Dendritic cell treated with granulocyte-macrophage colony-stimulating factor and Interleukin-4, amounts not matched to agents 40 ng/mL and 50 ng/mL, for 4 days (primary cell): ENCODE data around the gene BMPER.

Experiments used
- H3K27ac Mint-ChIP-seq: one replicate; pipeline ENCODE4 v1.8.0; 2022; ENCODE audit warnings: mild to moderate bottlenecking, mixed read lengths
- H3K27me3 Mint-ChIP-seq: one replicate; pipeline ENCODE4 v1.8.0; 2022; ENCODE audit warnings: mild to moderate bottlenecking, mixed read lengths
- H3K36me3 Mint-ChIP-seq: one replicate; pipeline ENCODE4 v1.8.0; 2022; ENCODE audit warnings: low read depth, mixed read lengths
- H3K4me1 Mint-ChIP-seq: one replicate; pipeline ENCODE4 v1.8.0; 2022; ENCODE audit warnings: low read depth, mixed read lengths
- H3K4me3 Mint-ChIP-seq: one replicate; pipeline ENCODE4 v1.8.0; 2022; ENCODE audit warnings: mild to moderate bottlenecking, moderate library complexity, mixed read lengths
- H3K9me3 Mint-ChIP-seq: one replicate; pipeline ENCODE4 v1.8.0; 2022; ENCODE audit warnings: mixed read lengths
- intact Hi-C: fragments of 100-400 bp; cut with micrococcal nuclease; formaldehyde crosslinking; loops from one replicate; pipeline ENCODE4 v1.15.0; 2022

Gene BMPER

DNA sequence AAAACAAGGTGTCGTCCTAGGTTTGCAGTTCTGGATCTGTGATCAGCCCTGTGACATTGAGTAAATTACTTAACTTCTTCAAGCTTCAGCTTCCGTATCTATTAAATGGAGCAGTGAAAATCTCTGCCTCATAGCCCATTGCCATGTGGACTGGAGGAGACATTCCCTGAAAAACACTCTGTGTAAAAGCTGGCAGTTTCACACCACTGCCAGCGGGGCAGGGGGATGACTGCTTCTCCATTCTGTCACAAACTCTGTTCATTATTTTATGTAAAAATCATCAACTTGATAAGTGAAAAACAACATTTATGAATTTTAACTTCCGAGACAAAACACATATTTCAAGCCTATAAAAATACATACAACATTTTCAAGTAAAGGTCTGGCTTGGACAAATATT is 234.7 kb downstream of the BMPER start:
- Mint-ChIP-seq H3K4me3 (no peak overlapping the region), H3K36me3 (no peaks in the 10 kb centered on the region), H3K27me3 (no peaks in the 10 kb centered on the region), H3K4me1 (no peaks in the 10 kb centered on the region), H3K27ac (no peak overlapping the region), H3K9me3 (no peaks in the 10 kb centered on the region)
- intact Hi-C loops = no loop called here

- H3K27ac Mint-ChIP-seq = no peak overlapping the region
- H3K4me1 Mint-ChIP-seq = no peaks in the 10 kb centered on the region
- no peaks in the 10 kb centered on the region for H3K9me3 Mint-ChIP-seq
- no peaks in the 10 kb centered on the region for H3K27me3 Mint-ChIP-seq
- no peaks in the 10 kb centered on the region for H3K36me3 Mint-ChIP-seq
- intact Hi-C loops = no loop called here
- H3K4me3 Mint-ChIP-seq = no peak overlapping the region
Measured at GRCh38 chr7:34143402-34143801, 238.1 kb downstream of the BMPER start.

- no peak overlapping the region for H3K4me3 Mint-ChIP-seq
- no peaks in the 10 kb centered on the region for H3K9me3 Mint-ChIP-seq
- H3K36me3 Mint-ChIP-seq = no peaks in the 10 kb centered on the region
- H3K27ac Mint-ChIP-seq = no peak overlapping the region
- intact Hi-C loops = no loop called here
- no peaks in the 10 kb centered on the region for H3K27me3 Mint-ChIP-seq
- no peaks in the 10 kb centered on the region for H3K4me1 Mint-ChIP-seq
Measured at GRCh38 chr7:34145603-34146002, 240.3 kb downstream of the BMPER start.

DNA sequence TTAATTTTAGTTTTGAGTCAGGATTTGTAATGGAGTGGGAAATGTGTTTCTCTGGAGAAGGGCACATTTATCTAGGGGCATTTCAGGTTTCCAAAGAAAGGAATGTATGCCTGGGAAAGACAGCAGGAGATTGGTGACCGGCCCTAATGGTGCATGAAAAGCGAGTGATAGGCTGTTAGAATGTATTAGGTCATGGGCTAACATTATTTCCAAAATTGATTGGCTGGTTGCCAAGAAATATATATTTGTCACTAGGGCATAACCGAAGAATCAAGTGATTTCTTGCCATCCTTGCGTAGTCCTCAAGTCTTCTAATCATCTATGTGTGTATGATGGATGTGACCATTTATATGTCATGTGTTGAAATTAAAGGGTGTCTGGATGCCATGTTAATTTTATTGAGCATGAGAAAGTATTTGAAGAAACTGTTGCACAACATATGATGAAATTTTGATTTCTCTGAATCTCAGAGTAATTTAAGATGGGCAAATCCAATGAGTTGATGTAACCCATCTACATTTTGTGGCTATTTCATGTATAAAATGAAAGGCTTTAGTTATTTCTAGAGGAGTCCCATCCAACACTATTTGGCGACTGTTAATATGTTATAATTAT is 248.4 kb downstream of the BMPER start:
- H3K9me3 Mint-ChIP-seq = peaks cover 18% of the 10 kb centered on the region
- no peaks in the 10 kb centered on the region for H3K4me1 Mint-ChIP-seq
- H3K4me3 Mint-ChIP-seq = no peak overlapping the region
- no peaks in the 10 kb centered on the region for H3K36me3 Mint-ChIP-seq
- H3K27ac Mint-ChIP-seq = no peak overlapping the region
- H3K27me3 Mint-ChIP-seq = no peaks in the 10 kb centered on the region
- intact Hi-C loops = no loop called here

- Mint-ChIP-seq H3K4me1 (no peaks in the 10 kb centered on the region), H3K27ac (no peak overlapping the region), H3K4me3 (no peak overlapping the region), H3K9me3 (peaks cover 18% of the 10 kb centered on the region), H3K36me3 (no peaks in the 10 kb centered on the region), H3K27me3 (no peaks in the 10 kb centered on the region)
- intact Hi-C loops = no loop called here
Measured at GRCh38 chr7:34155220-34155908, 250.0 kb downstream of the BMPER start.

DNA sequence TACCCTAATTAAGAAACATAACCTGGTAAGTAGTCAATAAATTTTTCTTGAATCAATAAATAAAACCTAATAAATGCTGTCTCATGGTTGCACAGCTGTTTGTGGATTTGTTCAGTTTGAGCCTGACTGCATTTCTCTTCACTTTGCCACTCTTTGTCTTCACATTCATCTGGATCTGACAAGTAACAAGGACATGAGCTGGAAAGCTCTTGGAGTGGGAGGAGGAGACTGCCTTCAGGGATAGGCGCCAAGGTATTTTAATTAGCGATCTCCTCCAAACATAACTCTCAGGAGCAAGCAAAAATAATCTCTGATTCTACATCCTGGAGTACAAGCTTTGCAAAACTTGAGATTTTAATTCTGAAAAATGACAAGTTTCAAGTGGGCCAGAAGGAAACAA is 251.0 kb downstream of the BMPER start:
- no peaks in the 10 kb centered on the region for H3K36me3 Mint-ChIP-seq
- no peaks in the 10 kb centered on the region for H3K4me1 Mint-ChIP-seq
- no peaks in the 10 kb centered on the region for H3K27me3 Mint-ChIP-seq
- no peak overlapping the region for H3K27ac Mint-ChIP-seq
- H3K4me3 Mint-ChIP-seq = no peak overlapping the region
- intact Hi-C loops = no loop called here
- H3K9me3 Mint-ChIP-seq = peaks cover 18% of the 10 kb centered on the region

- intact Hi-C loops = no loop called here
- H3K27me3 Mint-ChIP-seq = no peaks in the 10 kb centered on the region
- H3K4me1 Mint-ChIP-seq = no peaks in the 10 kb centered on the region
- H3K27ac Mint-ChIP-seq = no peak overlapping the region
- H3K4me3 Mint-ChIP-seq = no peak overlapping the region
- H3K36me3 Mint-ChIP-seq = no peaks in the 10 kb centered on the region
- H3K9me3 Mint-ChIP-seq = peaks cover 18% of the 10 kb centered on the region
Measured at GRCh38 chr7:34157137-34157536, 251.8 kb downstream of the BMPER start.

- no peaks in the 10 kb centered on the region for H3K4me1 Mint-ChIP-seq
- no peak overlapping the region for H3K27ac Mint-ChIP-seq
- H3K4me3 Mint-ChIP-seq = no peak overlapping the region
- no peaks in the 10 kb centered on the region for H3K36me3 Mint-ChIP-seq
- peaks cover 18% of the 10 kb centered on the region for H3K9me3 Mint-ChIP-seq
- intact Hi-C loops = no loop called here
- no peaks in the 10 kb centered on the region for H3K27me3 Mint-ChIP-seq
Measured at GRCh38 chr7:34158368-34159153, 253.2 kb downstream of the BMPER start.

DNA sequence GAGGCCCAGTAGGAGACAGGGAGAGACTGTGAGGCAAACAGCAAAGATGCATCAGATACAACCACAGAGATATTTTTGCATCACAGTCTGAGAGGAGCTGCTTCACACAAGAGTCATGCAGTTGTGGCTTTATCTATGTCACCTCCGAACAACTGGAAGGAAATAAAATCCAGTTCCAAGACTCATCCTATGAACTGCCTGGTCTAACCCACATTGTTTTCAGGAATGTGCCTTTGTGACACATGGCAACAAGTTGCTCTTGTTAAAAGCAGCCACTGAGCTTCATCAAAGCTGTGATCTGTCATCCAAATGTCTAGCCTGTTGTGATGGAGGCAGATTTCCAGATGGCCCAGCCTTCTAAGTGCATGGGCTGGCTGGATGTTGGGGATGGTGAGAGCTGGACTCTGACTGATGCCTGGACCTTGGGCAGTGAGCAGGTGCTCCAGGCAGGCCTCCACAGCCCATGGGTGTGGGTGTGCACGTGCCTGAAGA is 255.0 kb downstream of the BMPER start:
- intact Hi-C loops = no loop called here
- Mint-ChIP-seq H3K4me1 (no peaks in the 10 kb centered on the region), H3K4me3 (no peak overlapping the region), H3K9me3 (peaks cover 18% of the 10 kb centered on the region), H3K36me3 (no peaks in the 10 kb centered on the region), H3K27me3 (no peaks in the 10 kb centered on the region), H3K27ac (no peak overlapping the region)

GRCh38 chr7:34162027-34162565 is 256.8 kb downstream of the BMPER start:
- H3K4me3 Mint-ChIP-seq = no peak overlapping the region
- intact Hi-C loops = no loop called here
- H3K4me1 Mint-ChIP-seq = no peaks in the 10 kb centered on the region
- H3K27me3 Mint-ChIP-seq = no peaks in the 10 kb centered on the region
- H3K36me3 Mint-ChIP-seq = no peaks in the 10 kb centered on the region
- H3K9me3 Mint-ChIP-seq = peaks cover 10% of the 10 kb centered on the region
- no peak overlapping the region for H3K27ac Mint-ChIP-seq

DNA sequence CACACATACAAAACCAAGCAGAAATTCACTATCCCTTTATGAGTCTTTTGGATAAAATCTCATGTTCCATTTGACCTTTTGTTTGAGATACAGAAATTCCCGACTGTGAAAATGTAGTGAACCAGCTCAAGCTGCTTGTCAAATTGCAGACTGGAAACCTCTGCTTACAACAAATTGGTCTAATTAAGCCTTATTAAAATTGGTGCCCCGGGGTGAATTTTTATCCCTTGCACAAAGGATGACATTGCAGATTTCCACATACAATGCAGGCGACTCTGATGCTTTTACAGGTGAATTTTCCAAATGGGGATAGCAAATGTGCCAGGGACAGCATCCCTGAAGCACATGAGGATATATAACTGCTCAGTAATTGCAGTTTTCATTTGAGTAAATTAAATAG is 257.3 kb downstream of the BMPER start:
- Mint-ChIP-seq H3K9me3 (peaks cover 4% of the 10 kb centered on the region), H3K27me3 (no peaks in the 10 kb centered on the region), H3K36me3 (no peaks in the 10 kb centered on the region), H3K4me3 (no peak overlapping the region), H3K4me1 (no peaks in the 10 kb centered on the region), H3K27ac (no peak overlapping the region)
- intact Hi-C loops = no loop called here

- Mint-ChIP-seq H3K27me3 (no peaks in the 10 kb centered on the region), H3K27ac (no peak overlapping the region), H3K4me3 (no peak overlapping the region), H3K4me1 (no peaks in the 10 kb centered on the region), H3K9me3 (no peaks in the 10 kb centered on the region), H3K36me3 (no peaks in the 10 kb centered on the region)
- intact Hi-C loops = no loop called here
Measured at GRCh38 chr7:34163956-34164355, 258.6 kb downstream of the BMPER start.

GRCh38 chr7:34165466-34165865 is 260.1 kb downstream of the BMPER start:
- Mint-ChIP-seq H3K36me3 (no peaks in the 10 kb centered on the region), H3K4me3 (no peak overlapping the region), H3K9me3 (no peaks in the 10 kb centered on the region), H3K27ac (no peak overlapping the region), H3K4me1 (no peaks in the 10 kb centered on the region), H3K27me3 (no peaks in the 10 kb centered on the region)
- intact Hi-C loops = no loop called here

DNA sequence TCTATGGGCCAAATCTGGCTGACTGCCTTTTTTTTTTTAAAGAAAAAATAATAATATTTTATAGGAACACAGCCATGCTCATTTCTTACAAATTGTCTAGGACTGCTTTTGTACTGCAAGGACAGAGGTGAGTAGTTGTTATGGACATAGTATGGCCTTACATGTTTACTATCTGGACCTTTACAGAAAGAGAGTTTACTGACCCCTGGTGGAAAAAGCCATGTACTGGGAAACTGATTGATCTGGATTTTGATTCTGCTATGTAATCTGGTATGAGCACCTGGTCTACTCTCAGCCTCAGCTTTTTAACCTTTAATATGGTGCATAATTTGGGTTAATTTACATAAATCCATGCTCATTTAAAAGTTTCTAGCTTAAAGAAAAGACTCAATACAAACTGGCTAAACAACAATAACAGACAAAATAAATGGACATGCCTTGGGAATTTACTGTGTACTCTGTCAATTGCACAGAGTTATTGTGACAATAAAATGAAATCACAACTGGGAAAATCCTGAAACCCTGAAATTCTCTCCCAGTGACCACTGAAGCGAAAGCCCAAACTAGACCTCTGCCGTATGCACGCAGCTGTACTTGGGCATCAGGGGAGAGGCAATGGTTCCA is 260.7 kb downstream of the BMPER start:
- intact Hi-C loops = no loop called here
- Mint-ChIP-seq H3K4me3 (no peak overlapping the region), H3K27me3 (no peaks in the 10 kb centered on the region), H3K27ac (no peak overlapping the region), H3K9me3 (no peaks in the 10 kb centered on the region), H3K4me1 (no peaks in the 10 kb centered on the region), H3K36me3 (no peaks in the 10 kb centered on the region)
